RCC 7860 (cell line): ENCODE results near the gene LIX1.
A peak's percentile ranks its signal among the peaks of the same experiment; 100 is the strongest.

Experiments
- DNase-seq: peaks from one replicate; pipeline ENCODE4 v3.0.0-alpha.2; 2015; ENCODE audit warnings: low spot score
- FAIRE-seq: peaks from 2 replicates; lab custom pipeline; 2012; peaks lifted over from hg19 to GRCh38; lab: Jason Lieb, UNC

The LIX1 gene

GRCh38 chr5:97077246-97077645 is 65.2 kb downstream of the LIX1 start:
- DNase-seq = no peak
- FAIRE-seq = no peak

GRCh38 chr5:97076098-97076497 is 66.3 kb downstream of the LIX1 start:
- FAIRE-seq (no peak), DNase-seq (no peak)

GRCh38 chr5:97075649-97076048 is 66.8 kb downstream of the LIX1 start:
- FAIRE-seq = no peak

GRCh38 chr5:97074859-97075489 is 67.4 kb downstream of the LIX1 start:
- DNase-seq (no peak), FAIRE-seq (no peak)

More at GRCh38 chr5:97075649-97076048, 66.8 kb downstream of the LIX1 start:
- peak; percentile 30 for DNase-seq

GRCh38 chr5:97073420-97073819 is 69.0 kb downstream of the LIX1 start:
- FAIRE-seq (no peak), DNase-seq (no peak)

GRCh38 chr5:97072696-97073095 is 69.7 kb downstream of the LIX1 start:
- FAIRE-seq (no peak), DNase-seq (no peak)

GRCh38 chr5:97071993-97072392 is 70.4 kb downstream of the LIX1 start:
- FAIRE-seq (no peak), DNase-seq (no peak)

GRCh38 chr5:97071101-97071500 is 71.3 kb downstream of the LIX1 start:
- DNase-seq = peak; percentile 56
- no peak for FAIRE-seq

GRCh38 chr5:97070234-97070633 is 72.2 kb downstream of the LIX1 start:
- FAIRE-seq (no peak), DNase-seq (no peak)

GRCh38 chr5:97067296-97067850 is 75.0 kb downstream of the LIX1 start:
- no peak for FAIRE-seq
- no peak for DNase-seq

GRCh38 chr5:97065475-97065874 is 76.9 kb downstream of the LIX1 start:
- FAIRE-seq (no peak), DNase-seq (no peak)

- DNase-seq (no peak), FAIRE-seq (no peak)
These were observed 79.2 kb downstream of the LIX1 start for GRCh38 chr5:97063251-97063650.

GRCh38 chr5:97062046-97062445 is 80.4 kb downstream of the LIX1 start:
- no peak for FAIRE-seq
- no peak for DNase-seq

- no peak for DNase-seq
- FAIRE-seq = no peak
These were observed 86.1 kb downstream of the LIX1 start for GRCh38 chr5:97056263-97056662.

GRCh38 chr5:97049175-97049574 is 93.2 kb downstream of the LIX1 start:
- FAIRE-seq = no peak
- DNase-seq = no peak

GRCh38 chr5:97047076-97047475 is 95.3 kb downstream of the LIX1 start:
- FAIRE-seq (no peak), DNase-seq (no peak)

GRCh38 chr5:97046270-97046982 is 96.0 kb downstream of the LIX1 start:
- FAIRE-seq = no peak
- DNase-seq = peak; percentile 6

- FAIRE-seq (no peak), DNase-seq (no peak)
These were observed 98.4 kb downstream of the LIX1 start for GRCh38 chr5:97044052-97044451.

- DNase-seq (no peak), FAIRE-seq (no peak)
These were observed 98.9 kb downstream of the LIX1 start for GRCh38 chr5:97043511-97043910.

- FAIRE-seq (no peak), DNase-seq (no peak)
These were observed 99.4 kb downstream of the LIX1 start for GRCh38 chr5:97042996-97043395.
